ENCODE measurements around the gene CD22. TPM values are rescaled to one million over a fixed set of nuclear protein-coding genes. Genes with fewer than 3 reads are reported as not detected.
A peak's percentile ranks its signal among the peaks of the same experiment; 100 is the strongest.

Gene CD22
- total and polyA plus RNA-seq, 10 of the 15 experiments (the other 5 are each of a cell fraction or from before 2014, with no cell fraction given), result 23.0 to 344 (median 181) TPM

DNA sequence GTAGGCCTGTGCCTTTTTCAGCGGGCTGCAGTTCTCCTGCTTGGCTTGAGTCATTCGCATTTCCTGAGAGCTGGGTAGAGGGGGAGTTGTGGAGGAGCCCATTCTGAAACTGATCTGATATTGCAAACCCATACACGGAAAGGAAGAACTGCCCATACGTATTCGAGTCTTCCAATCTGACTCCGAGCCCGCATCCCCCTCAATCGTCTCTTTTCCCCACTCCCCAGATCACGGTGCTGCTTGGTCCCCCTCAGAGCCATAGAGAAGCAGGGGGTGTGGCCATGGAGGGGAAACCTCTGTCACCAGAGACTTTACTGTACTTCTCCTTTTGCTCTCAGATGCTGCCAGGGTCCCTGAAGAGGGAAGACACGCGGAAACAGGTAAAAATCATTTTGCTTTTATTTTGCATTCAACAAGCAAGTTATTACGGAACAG is at the start of gene CD22 (continued):
- TF ChIP-seq, protein P1, sequence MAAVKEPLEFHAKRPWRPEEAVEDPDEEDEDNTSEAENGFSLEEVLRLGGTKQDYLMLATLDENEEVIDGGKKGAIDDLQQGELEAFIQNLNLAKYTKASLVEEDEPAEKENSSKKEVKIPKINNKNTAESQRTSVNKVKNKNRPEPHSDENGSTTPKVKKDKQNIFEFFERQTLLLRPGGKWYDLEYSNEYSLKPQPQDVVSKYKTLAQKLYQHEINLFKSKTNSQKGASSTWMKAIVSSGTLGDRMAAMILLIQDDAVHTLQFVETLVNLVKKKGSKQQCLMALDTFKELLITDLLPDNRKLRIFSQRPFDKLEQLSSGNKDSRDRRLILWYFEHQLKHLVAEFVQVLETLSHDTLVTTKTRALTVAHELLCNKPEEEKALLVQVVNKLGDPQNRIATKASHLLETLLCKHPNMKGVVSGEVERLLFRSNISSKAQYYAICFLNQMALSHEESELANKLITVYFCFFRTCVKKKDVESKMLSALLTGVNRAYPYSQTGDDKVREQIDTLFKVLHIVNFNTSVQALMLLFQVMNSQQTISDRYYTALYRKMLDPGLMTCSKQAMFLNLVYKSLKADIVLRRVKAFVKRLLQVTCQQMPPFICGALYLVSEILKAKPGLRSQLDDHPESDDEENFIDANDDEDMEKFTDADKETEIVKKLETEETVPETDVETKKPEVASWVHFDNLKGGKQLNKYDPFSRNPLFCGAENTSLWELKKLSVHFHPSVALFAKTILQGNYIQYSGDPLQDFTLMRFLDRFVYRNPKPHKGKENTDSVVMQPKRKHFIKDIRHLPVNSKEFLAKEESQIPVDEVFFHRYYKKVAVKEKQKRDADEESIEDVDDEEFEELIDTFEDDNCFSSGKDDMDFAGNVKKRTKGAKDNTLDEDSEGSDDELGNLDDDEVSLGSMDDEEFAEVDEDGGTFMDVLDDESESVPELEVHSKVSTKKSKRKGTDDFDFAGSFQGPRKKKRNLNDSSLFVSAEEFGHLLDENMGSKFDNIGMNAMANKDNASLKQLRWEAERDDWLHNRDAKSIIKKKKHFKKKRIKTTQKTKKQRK (IDR thresholded peaks at IDR 0.05; ENCODE audit: low read depth, low read length), result no peak
- TF ChIP-seq MEF2B (IDR thresholded peaks at IDR 0.05; ENCODE audit: partially characterized antibody, poor library complexity, severe bottlenecking) (peak; percentile 56), CREB1 (IDR thresholded peaks at IDR 0.05; ENCODE audit: low read depth) (0 out of 2 replicates have a peak, but pooled peaks have one; percentile 31), ZBED1 (IDR thresholded peaks at IDR 0.05; ENCODE audit: borderline replicate concordance) (peak; percentile 64; the same call in 1 of the 2 replicates), SP1 (IDR thresholded peaks at IDR 0.05; ENCODE audit: low read depth, low read length) (peak; percentile 44), SRF (IDR thresholded peaks at IDR 0.05; ENCODE audit: low read depth in 2 of 2, low read length in 2 of 2) (no peak), RAD51 (IDR thresholded peaks at IDR 0.05) (no peak; the same call in 1 of the 2 replicates), NR2C2 (IDR thresholded peaks at IDR 0.05; ENCODE audit: borderline replicate concordance, control insufficient read depth, insufficient read length, low read depth) (no peak), TCF12 (IDR thresholded peaks at IDR 0.05; ENCODE audit: low read depth, low read length) (no peak), CBX3 (IDR thresholded peaks at IDR 0.05; ENCODE audit: borderline replicate concordance, low read depth) (no peak), MXI1 (IDR thresholded peaks at IDR 0.05; ENCODE audit: low read depth, low read length) (no peak), EED (IDR thresholded peaks at IDR 0.05; ENCODE audit: low read depth) (peak; percentile 83), BCL11A (IDR thresholded peaks at IDR 0.05; ENCODE audit: low read depth, low read length) (no peak), NFIC (IDR thresholded peaks at IDR 0.05; ENCODE audit: low read depth, low read length) (no peak), SREBF2 (IDR thresholded peaks at IDR 0.05; ENCODE audit: low read length) (no peak), RAD21 (IDR thresholded peaks at IDR 0.05; ENCODE audit: insufficient read depth, low read depth, low read length) (no peak), MYB (IDR thresholded peaks at IDR 0.05; ENCODE audit: borderline replicate concordance, low read depth, low read length) (no peak), GATAD2B (conservative IDR thresholded peaks at IDR 0.05; ENCODE audit: low read depth) (no peak; the same call in 1 of the 2 replicates)
- TF ChIP-seq, protein P2, sequence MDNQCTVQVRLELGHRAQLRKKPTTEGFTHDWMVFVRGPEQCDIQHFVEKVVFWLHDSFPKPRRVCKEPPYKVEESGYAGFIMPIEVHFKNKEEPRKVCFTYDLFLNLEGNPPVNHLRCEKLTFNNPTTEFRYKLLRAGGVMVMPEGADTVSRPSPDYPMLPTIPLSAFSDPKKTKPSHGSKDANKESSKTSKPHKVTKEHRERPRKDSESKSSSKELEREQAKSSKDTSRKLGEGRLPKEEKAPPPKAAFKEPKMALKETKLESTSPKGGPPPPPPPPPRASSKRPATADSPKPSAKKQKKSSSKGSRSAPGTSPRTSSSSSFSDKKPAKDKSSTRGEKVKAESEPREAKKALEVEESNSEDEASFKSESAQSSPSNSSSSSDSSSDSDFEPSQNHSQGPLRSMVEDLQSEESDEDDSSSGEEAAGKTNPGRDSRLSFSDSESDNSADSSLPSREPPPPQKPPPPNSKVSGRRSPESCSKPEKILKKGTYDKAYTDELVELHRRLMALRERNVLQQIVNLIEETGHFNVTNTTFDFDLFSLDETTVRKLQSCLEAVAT (IDR thresholded peaks at IDR 0.05), result no peak; the same call in 1 of the 2 replicates
- TF ChIP-seq, protein P3, sequence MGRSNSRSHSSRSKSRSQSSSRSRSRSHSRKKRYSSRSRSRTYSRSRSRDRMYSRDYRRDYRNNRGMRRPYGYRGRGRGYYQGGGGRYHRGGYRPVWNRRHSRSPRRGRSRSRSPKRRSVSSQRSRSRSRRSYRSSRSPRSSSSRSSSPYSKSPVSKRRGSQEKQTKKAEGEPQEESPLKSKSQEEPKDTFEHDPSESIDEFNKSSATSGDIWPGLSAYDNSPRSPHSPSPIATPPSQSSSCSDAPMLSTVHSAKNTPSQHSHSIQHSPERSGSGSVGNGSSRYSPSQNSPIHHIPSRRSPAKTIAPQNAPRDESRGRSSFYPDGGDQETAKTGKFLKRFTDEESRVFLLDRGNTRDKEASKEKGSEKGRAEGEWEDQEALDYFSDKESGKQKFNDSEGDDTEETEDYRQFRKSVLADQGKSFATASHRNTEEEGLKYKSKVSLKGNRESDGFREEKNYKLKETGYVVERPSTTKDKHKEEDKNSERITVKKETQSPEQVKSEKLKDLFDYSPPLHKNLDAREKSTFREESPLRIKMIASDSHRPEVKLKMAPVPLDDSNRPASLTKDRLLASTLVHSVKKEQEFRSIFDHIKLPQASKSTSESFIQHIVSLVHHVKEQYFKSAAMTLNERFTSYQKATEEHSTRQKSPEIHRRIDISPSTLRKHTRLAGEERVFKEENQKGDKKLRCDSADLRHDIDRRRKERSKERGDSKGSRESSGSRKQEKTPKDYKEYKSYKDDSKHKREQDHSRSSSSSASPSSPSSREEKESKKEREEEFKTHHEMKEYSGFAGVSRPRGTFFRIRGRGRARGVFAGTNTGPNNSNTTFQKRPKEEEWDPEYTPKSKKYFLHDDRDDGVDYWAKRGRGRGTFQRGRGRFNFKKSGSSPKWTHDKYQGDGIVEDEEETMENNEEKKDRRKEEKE (IDR thresholded peaks at IDR 0.05), result peak; percentile 71; the same call in 1 of the 2 replicates
- TF ChIP-seq, protein P4, sequence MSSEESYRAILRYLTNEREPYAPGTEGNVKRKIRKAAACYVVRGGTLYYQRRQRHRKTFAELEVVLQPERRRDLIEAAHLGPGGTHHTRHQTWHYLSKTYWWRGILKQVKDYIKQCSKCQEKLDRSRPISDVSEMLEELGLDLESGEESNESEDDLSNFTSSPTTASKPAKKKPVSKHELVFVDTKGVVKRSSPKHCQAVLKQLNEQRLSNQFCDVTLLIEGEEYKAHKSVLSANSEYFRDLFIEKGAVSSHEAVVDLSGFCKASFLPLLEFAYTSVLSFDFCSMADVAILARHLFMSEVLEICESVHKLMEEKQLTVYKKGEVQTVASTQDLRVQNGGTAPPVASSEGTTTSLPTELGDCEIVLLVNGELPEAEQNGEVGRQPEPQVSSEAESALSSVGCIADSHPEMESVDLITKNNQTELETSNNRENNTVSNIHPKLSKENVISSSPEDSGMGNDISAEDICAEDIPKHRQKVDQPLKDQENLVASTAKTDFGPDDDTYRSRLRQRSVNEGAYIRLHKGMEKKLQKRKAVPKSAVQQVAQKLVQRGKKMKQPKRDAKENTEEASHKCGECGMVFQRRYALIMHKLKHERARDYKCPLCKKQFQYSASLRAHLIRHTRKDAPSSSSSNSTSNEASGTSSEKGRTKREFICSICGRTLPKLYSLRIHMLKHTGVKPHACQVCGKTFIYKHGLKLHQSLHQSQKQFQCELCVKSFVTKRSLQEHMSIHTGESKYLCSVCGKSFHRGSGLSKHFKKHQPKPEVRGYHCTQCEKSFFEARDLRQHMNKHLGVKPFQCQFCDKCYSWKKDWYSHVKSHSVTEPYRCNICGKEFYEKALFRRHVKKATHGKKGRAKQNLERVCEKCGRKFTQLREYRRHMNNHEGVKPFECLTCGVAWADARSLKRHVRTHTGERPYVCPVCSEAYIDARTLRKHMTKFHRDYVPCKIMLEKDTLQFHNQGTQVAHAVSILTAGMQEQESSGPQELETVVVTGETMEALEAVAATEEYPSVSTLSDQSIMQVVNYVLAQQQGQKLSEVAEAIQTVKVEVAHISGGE (CRISPR knock-in tag; IDR thresholded peaks at IDR 0.05), result no peak
